GM10248 (cell line): ENCODE results near the gene SMYD4.
A peak's percentile ranks its signal among the peaks of the same experiment; 100 is the strongest.

Experiments used
- CTCF ChIA-PET: fragments of 300-600 bp; sonication (Branson Sonifier 250); formaldehyde crosslinking; extraction: SDS; loops from one replicate; lab custom pipeline; 2021; ENCODE audit warnings: antibody characterized with exemption; lab: Yijun Ruan, JAX
- POLR2A ChIA-PET: fragments of 350-650 bp; sonication (Branson Sonifier 250); formaldehyde crosslinking; extraction: SDS; loops from one replicate; lab custom pipeline; 2020; ENCODE audit warnings: antibody characterized with exemption; lab: Yijun Ruan, JAX
- DNase-seq: peaks from one replicate; pipeline ENCODE4 v3.0.0; 2012; ENCODE audit errors: extremely low spot score
- CTCF ChIP-seq: IDR thresholded peaks from 2 replicates; pipeline ENCODE4 v1.5.1; 2012; ENCODE audit warnings: mild to moderate bottlenecking, low read depth; ENCODE audit errors: extremely low read depth, missing control alignments, control extremely low read depth

Gene SMYD4

GRCh38 chr17:1871756-1872155 lies 42.1 kb upstream of the SMYD4 start:
- CTCF ChIA-PET: interaction anchor here (1.7 to 2.0 kb wide), 2 partner anchors 9 to 10 kb away, joined by 3 to 4 read pairs; no protein-coding TSS in a partner anchor
- no peak for TF ChIP-seq CTCF
- DNase-seq: no peak
- POLR2A ChIA-PET: no interaction called here

- POLR2A ChIA-PET: no interaction called here
- CTCF ChIA-PET: interaction anchor here (0.9 to 2.0 kb wide), 4 partner anchors 8 to 98 kb away, joined by 3 to 5 read pairs (median 4); no protein-coding TSS in a partner anchor
- no peak for DNase-seq
- TF ChIP-seq CTCF: no peak
These were observed 40.9 kb upstream of the SMYD4 start for GRCh38 chr17:1870592-1870991.

GRCh38 chr17:1868090-1868489 lies 38.4 kb upstream of the SMYD4 start:
- no peak for TF ChIP-seq CTCF
- CTCF ChIA-PET: interaction anchor here (0.9 to 2.4 kb wide), 3 partner anchors 13 to 146 kb away, joined by 3 to 7 read pairs (median 4); no protein-coding TSS in a partner anchor
- no peak for DNase-seq
- POLR2A ChIA-PET: no interaction called here

GRCh38 chr17:1867307-1867706 lies 37.6 kb upstream of the SMYD4 start:
- no peak for DNase-seq
- POLR2A ChIA-PET: no interaction called here

GRCh38 chr17:1865252-1866037 lies 35.7 kb upstream of the SMYD4 start:
- ChIA-PET POLR2A (no interaction called here), CTCF (interaction anchor here (0.7 to 2.6 kb wide), 12 partner anchors 8 to 291 kb away, joined by 3 to 16 read pairs (median 4); no protein-coding TSS in a partner anchor)
- peak; percentile 59 for DNase-seq
- peak; percentile 42 for TF ChIP-seq CTCF

More at GRCh38 chr17:1867307-1867706, 37.6 kb upstream of the SMYD4 start:
- no peak for TF ChIP-seq CTCF
- CTCF ChIA-PET: interaction anchor here (1.1 to 2.4 kb wide), 4 partner anchors 14 to 151 kb away, joined by 3 to 7 read pairs (median 6); no protein-coding TSS in a partner anchor

- CTCF ChIA-PET: interaction anchor here (1.0 to 1.5 kb wide), 6 partner anchors 10 to 140 kb away, joined by 3 to 5 read pairs (median 3); no protein-coding TSS in a partner anchor
- TF ChIP-seq CTCF: no peak
- DNase-seq: no peak
- POLR2A ChIA-PET: no interaction called here
These were observed 31.8 kb upstream of the SMYD4 start for GRCh38 chr17:1861391-1862010.
